GM21529 (cell line): ENCODE data around the gene MARCHF2.
"Not testable (repeated sequence)": the region's sequence is repeated elsewhere in the genome, so short reads cannot be mapped to it uniquely, and the experiment has no call there.

Experiments
- ATAC-seq: cut with Tn5 transposase; IDR thresholded peaks from one replicate; pipeline ENCODE4 v1.9.1; 2021; ENCODE audit not compliant: unreplicated experiment

Gene MARCHF2

DNA sequence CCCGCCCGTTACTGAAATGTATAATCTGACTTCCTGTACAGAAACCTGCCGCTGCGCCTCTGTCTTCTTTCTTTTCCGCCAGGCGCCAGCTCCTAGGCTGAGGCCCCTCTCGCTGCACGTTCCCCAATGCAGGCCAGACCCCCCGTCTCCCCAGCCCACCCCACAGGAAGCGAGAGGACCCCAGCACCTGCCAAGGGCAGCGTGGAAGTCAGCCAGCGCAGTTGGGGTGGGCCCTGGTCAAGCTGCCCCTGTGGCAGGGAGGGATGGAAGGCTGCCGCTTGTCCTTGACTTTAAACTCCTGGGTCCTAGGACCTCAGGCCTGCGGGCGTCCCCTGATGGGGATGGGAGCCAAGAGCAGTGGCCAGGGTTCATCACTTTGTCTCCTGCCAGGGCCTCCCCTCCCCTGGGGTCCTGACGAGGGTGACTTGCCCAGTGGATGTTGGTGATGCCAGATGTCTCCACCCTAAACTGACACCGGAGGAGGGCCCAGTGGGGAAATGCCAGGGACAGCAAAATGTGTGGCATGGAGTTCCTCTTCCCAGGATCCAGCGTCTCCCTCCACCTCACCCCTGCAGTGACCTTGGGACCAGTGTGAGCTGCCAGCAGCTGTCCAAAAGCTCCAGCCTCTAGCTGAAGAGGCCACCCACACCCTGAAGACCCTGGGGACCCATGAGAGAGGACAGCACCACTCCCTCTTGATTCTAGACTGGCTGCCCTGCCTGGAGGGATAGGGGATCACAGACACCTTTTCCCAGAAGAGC is 8.5 kb upstream of the MARCHF2 start:
- no peak for ATAC-seq

DNA sequence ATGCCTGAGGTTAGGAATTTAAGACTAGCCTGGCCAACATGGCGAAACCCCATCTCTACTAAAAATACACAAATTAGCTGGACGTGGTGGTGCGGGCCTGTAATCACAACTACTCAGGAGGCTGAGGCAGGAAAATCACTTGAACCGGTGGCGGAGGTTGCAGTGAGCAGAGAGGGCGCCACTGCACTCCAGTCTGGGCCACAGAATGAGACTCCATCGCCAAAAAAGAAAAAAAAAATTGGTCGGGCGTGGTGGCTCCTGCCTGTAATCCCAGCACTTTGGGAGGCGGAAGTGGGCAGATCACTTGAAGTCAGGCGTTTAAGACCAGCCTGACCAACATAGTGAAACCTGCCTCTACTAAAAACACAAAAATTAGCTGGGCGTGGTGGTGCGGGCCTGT is 2.4 kb upstream of the MARCHF2 start:
- not testable (repeated sequence) for ATAC-seq

DNA sequence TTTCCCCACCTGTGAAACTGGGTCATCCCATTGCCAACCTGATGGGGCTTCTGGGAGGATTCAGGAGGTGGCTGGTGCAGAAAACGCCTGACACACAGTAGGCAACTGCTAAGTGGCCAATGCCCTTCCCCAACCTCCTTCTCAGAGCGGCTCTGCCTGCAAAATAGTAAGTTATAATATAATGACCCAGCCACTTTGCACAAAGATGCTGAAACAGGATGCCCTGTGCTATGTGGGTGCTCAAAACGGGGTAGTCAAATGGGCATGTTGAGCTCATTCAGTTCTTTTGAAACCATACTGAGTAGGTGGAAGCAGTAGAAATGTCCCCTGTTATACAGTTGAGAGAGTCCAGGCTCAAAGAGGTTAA is 507 bp downstream of the MARCHF2 start:
- no peak for ATAC-seq

DNA sequence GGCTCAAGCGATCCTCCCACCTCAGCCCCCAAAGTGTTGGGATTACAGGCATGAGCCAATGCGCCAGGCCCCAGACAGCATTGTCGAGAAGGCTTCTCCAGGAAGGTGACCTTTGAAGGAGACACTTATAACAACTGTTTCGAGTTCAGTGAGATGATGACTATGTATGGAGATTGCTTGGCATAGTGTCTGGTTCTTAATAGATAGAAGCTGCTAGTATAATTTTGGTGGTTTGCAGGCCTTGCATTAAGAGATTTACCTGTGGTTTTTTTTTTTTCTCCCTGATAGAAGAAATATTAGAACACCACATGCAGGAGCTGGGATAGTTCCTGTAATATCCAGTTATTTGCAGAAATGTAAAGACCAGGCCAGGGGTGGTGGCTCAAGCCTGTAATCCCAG is 3.7 kb downstream of the MARCHF2 start:
- no peak for ATAC-seq

DNA sequence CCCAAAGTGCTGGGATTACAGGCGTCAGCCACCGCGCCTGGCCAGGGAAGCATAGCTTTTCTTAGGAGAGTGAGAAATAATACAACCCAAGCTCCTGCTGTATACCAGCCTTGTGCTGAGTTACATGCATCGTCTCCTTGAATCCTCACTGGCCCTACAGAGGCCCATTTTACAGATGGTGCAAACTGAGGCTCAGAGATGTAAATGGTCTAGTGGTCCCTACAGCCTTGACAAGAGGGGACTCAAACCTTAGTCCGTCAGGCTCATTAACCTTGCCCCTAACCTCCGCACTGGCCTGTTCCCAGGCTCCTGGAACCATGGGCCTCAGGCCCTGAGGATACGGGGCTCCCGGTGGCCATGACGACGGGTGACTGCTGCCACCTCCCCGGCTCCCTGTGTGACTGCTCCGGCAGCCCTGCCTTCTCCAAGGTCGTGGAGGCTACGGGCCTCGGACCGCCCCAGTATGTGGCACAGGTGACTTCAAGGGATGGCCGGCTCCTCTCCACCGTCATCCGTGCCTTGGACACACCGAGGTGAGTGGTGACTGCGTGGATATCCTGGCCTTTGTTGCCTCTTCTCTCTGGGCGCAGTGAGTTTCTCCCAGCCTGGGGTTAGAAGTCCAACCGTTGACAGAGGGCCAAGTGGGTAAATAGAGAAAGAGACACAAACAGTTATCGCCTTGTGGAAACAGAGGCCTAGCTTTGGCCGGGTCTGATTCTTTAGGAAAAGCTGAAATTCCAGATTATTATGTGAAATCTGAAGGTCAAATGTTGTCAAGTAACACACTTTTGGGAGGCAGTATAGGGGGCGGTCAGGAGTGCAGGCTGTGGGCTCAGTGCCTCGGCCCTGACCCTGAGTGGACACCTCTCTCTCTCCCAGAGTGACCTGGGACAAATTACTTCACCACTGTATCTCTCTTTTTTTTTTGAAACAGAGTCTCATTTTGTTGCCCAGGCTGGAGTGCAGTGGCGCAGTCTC is 8.7 kb downstream of the MARCHF2 start:
- ATAC-seq, result no peak

DNA sequence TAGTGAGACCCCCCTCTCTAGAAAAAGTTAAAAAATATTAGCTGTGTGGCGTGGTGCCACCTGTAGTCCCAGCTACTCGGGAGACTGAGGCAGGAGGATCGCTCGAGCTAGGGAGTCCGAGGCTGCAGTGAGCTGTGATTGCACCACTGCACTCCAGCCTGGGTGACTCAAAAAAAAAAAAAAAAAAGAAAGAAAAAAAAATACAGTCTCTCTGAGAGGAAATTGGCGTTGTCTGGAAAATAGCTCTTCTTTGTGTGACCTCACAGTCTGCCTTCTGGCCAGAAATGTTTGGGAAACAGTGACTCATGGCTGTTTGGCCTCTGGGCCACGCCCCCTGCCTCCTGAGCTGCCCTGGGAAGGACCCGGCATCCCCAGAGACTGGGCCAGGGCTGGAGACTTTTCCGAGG is 10.7 kb downstream of the MARCHF2 start:
- ATAC-seq, result no peak

DNA sequence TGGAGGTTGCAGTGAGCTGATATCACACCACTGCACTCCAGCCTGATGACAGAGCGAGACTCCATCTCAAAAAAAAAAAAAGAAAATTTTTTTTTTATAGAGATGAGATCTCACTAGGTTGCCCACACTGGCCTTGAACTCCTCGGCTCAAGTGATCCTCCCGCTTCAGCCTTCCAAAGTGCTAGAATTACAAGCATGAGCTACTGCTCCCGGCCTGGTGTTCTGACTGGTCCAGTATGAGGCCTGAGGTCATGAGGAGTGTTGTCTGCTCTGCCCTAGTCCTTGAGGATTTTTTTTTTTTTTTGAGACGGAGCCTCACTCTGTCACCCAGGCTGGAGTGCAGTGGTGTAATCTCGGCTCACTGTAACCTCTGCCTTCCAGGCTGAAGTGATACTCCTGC is 12.2 kb downstream of the MARCHF2 start:
- not testable (repeated sequence) for ATAC-seq

DNA sequence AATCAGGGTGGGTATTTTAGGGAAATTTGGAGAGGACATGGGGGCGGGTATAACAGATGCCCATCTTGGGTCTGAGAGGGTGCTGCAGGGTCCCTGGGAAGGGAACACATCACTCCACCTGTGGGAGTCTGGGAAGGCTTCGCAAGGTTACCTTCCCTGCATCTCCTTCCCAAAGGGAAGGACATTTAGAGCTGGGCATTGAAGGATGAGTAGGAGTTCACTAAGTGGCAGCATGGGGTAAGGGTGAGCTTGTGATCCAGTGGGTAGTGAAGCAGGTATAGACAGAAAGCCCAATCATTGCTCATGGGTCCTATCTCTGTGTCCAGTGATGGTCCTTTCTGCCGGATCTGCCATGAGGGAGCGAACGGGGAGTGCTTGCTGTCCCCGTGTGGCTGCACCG is 13.2 kb downstream of the MARCHF2 start:
- no peak for ATAC-seq

DNA sequence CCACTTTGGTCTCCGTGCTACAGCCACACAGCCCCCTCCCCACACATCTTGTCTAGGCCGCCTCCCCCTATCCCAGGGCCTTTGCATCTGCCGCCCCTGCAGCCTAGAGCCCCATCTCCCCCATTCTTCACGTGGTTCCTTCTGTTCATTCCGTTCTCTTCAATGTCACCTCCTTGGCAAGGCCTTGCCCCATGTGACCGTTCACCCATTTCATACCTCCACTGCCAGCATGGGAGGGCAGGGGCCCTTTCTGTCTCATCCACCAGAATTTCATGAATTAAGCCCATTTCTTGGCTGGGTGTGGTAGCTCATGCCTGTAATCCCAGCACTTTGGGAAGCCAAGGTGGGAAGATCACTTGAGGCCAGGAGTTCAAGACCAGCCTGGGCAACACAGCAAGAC is 15.9 kb downstream of the MARCHF2 start:
- no peak for ATAC-seq

DNA sequence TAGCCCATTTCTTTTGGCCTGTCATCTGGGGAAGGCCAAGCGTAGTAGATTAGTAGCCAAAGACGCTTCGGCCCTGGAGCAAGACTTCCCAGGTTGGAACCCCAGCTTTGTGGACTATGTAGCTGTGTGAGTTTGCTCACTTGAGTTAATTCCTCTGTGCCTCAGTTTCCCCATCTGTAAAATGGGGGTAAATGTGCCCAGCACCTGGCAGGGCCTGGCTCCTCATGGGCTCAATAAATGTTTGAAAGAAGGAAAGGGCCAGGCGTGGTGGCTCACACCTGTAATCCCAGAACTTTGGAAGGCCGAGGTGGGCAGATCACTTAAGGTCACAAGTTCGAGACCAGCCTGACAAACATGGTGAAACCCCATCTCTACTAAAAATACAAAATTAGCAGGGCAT is 16.7 kb downstream of the MARCHF2 start:
- ATAC-seq, result no peak

DNA sequence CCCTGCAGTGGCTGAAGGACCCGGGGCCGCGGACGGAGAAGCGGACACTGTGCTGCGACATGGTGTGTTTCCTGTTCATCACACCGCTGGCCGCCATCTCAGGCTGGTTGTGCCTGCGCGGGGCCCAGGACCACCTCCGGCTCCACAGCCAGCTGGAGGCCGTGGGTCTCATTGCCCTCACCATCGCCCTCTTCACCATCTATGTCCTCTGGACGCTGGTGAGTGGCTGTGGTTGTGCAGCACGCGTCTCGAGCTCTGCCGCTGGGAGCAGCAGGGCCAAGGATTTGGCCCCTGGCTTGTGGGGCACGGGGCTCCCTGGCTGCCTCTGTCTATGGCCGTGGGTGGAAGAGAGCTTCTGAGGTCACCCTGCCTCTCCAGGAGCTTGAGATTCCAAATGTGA is 17.5 kb downstream of the MARCHF2 start:
- no peak for ATAC-seq

DNA sequence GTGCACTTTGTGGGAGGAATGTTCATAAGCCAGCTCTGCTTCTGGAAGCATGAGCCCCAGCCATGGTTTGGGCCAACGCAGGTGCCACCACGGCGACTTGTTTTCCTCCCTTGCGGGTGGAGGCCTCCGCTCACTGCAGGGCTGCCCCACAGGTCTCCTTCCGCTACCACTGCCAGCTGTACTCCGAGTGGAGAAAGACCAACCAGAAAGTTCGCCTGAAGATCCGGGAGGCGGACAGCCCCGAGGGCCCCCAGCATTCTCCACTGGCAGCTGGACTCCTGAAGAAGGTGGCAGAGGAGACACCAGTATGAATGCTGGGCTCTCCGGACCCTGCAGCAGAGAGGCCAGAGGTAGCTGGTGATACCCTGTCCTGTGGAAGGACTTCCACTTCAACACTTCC is 25.1 kb downstream of the MARCHF2 start:
- no peak for ATAC-seq

DNA sequence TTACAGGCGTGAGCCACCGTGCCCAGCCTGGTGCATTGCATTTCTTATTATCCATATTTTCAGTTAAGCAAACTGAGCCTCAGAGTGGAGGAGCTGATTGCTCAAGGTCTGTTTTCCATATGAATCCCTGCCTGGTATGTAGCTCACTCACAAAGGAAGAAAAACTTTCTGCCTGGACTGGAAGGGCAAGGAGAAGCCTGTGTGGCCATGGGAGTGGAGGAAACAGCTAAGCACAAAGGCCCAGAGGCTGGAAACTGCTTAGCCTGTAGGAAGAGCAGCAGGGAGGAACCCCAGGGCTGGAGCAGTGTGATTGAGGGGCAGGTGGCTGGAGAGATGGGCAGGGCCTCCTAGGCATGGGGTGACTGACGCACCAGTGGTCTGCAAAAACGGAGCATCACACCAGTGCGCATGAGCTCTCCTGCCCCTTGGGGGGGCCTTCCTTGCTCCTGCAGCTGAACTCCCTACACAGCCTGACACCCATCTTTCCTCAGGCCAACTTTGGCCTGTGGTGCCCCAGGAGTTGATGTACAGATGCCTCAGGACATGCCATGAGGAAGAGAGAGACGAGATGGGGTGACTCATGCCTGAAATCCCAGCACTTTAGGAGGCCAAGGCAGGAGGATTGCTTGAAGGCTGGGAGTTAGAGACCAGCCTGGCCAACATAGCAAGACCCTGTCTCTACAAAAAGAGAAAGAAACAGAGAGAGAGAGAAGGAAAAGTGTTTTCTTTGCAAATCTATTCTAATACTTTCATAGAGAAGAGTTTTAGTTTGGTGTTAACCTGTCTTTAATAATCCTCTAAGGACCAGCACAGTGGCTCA is 28.8 kb downstream of the MARCHF2 start:
- ATAC-seq, result no peak

DNA sequence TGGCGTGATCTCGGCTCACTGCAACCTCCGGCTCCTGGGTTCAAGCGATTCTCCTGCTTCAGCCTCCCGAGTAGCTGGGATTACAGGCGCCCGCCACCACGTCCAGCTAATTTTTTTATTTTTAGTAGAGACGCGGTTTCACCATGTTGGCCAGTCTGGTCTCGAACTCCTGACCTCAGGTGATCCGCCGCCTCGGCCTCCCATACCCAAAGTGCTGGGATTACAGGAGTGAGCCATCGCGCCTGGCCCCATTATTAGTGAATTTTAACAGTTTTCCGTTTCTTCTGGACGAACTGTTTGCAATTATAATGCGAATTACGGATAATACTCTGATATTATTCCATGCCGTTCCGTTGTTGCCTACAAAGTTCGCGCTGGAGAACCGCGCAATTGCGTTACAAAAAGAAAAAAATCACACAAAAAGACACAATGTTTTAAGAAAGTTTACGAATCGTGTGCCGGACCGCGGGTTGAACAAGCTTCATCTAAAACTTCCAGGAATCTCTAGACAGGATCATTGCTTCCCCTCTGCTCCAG is 31.1 kb downstream of the MARCHF2 start:
- not testable (repeated sequence) for ATAC-seq

DNA sequence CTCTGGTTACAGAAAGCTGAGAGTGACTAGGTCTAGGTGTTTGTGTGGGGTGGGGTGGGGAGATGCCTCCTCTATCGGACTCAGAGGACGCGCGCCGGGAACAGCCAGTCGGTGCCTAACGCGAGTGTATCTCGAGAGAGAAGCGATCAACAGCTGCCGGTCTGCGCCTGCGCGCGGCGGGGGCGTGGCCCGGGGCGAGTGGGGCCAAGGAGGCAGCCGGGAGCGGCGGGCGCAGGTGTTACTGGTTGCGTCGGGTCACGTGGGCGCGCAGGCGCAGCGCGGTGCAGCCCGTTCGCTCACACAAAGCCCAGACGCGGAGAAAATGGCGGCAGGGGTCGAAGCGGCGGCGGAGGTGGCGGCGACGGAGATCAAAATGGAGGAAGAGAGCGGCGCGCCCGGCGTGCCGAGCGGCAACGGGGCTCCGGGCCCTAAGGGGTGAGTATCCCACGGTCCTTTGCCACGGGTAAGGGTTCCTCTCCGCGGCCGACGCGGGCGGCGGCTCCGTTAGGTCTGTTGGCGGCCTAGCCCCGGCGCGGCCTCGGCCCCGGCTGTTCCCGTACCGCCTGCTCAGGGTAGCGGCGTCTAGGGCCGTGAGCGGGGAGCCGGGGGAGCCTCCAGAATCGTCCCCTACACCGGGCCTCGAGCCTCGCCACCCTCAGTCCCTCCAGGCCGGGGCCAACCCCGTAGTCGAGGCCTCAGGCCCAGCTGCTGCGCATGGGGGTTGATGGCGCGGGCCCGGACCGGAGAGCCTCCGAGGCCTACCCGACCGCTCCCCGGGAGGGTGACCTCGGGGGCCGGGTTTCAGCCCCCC is 31.8 kb downstream of the MARCHF2 start, which contains the start of gene HNRNPM:
Gene HNRNPM, plus strand, starts transcription at position 299 of the 811 bp plus-strand sequence. Its CDS starts 24 bp downstream, at position 323.
- peak; percentile 59 for ATAC-seq

DNA sequence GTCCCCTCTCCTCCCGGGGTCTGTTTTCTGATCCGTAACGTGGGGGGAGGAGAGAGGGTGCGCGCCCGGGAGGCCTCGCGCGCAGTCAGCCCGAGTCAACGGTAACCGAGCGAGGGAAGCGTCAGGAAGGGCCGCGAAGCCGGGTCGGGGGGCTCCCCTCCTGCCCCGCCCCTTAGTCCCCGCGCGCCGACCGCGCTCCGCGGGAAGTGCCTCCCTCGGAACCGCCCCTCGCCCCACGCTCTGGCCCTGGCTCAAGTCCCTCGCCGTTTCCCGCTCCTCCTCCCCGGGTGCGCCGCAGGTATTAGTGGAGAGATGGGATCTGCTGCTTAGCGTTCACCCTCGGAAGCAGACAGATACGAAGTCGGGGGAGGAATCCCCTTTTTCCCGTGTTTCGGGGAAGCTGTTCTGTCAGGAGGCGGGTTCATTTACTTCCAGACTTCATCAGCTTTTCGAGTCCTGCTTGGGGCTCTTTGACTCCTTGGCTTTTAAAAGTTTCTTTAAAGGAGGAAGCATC is 32.4 kb downstream of the MARCHF2 start:
- peak; percentile 27 for ATAC-seq

DNA sequence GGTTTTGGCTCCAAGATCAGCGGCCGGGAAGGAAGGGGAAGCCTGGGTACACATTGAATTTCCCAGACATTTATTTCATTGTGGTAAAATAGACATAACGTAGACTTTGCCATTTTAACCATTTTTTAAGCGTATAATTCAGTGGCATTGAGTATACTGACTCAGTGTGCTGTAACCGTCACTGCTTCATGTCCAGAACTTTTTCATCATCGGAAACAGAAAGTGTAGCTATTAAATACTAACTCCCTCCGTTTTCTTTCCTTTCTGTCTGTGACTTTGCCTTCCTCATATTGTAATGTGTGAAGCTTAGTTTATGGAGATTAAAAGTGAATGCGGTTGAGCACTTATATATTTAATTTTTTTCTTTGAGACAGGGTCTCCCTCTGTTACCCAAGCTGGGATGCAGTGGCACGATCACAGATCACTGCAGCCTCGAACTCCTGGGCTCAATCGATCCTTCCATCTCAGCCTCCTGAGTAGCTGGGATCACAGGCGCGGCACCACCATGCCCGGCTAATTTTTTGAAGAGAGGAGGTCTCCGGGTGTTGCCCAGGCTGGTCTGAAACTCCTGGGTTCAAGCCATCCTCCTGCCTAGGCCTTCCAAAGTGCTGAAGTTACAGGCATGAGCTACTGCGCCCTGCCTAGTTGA is 33.1 kb downstream of the MARCHF2 start:
- no peak for ATAC-seq

DNA sequence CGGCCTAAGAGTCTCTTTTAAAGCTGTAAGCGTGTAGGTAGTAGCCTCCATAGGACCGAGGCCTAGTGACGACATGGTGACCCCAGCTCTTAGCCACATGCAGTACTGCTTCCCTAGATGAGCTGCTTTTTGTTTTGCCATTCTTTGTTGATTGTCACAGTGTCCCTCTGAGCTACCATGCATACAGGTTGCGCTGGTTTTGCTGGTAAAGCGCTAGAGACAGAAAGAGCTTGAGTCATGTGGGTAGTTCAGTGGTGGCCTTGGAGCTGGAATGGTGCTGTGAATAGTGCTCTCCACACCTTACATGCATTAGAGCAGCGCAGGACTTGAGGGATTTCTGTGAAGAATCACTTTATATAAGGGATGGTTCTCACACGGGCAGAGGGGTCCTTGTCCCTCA is 36.7 kb downstream of the MARCHF2 start:
- ATAC-seq, result no peak

DNA sequence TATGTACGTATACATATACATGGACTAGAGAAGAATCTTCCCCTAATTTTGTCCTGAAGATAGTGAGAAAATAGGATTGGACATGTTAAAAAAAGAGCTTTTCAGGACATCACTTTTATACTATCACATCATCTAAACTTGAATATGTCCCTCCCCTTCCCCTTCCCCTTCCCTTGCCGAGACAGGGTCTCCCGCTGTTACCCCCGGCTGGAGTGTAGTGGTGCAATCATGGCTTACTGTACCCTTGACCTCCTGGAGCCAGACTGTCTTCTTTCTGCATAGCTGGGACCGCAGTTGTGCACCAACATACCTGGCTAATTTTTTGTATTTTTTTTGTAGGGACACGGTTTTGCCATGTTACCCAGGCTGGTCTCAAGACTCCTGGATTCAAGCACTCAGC is 38.3 kb downstream of the MARCHF2 start:
- ATAC-seq, result no peak
